SK-N-SH (cell line): Measurements from ENCODE around the gene BAG3.

ENCODE experiments used
- CHD2 ChIP-seq: fragments of 150-350 bp; IDR thresholded peaks from 2 replicates; pipeline ENCODE4 v1.6.1; 2018; ENCODE audit warnings: low read length; ENCODE audit not compliant: partially characterized antibody
- EP300 ChIP-seq, 2 experiments: IDR thresholded peaks; 2 replicates each; pipeline versions ENCODE4 v1.4.0 to v1.6.1; 2012; ENCODE audit warnings: borderline replicate concordance in 1 of 2, low read depth in 1 of 2, low read length in 1 of 2
- JUND ChIP-seq: IDR thresholded peaks from 2 replicates; pipeline ENCODE4 v1.4.0; 2012
- POLR2AphosphoS5 ChIP-seq: IDR thresholded peaks from 2 replicates; pipeline ENCODE4 v1.6.1; 2012; ENCODE audit warnings: low read depth, low read length
- RFX5 ChIP-seq: IDR thresholded peaks from 2 replicates; pipeline ENCODE4 v1.6.1; 2012; ENCODE audit warnings: mild to moderate bottlenecking, improper control_type of control experiment, low read length
- RXRA ChIP-seq: IDR thresholded peaks from 2 replicates; pipeline ENCODE4 v1.4.0; 2012; ENCODE audit warnings: low read depth, mild to moderate bottlenecking, borderline replicate concordance
- TAF1 ChIP-seq: IDR thresholded peaks from 2 replicates; pipeline ENCODE4 v1.6.1; 2012; ENCODE audit warnings: low read depth, mild to moderate bottlenecking, low read length, moderate library complexity, borderline replicate concordance
- TEAD4 ChIP-seq: IDR thresholded peaks from 2 replicates; pipeline ENCODE4 v1.4.0; 2012; ENCODE audit warnings: mild to moderate bottlenecking, borderline replicate concordance; ENCODE audit not compliant: insufficient read depth
- YY1 ChIP-seq: IDR thresholded peaks from 2 replicates; pipeline ENCODE4 v1.4.0; 2012; ENCODE audit warnings: low read depth, mild to moderate bottlenecking
- TF ChIP-seq, protein P1 (sequence below): fragments of 200-600 bp; sonication (generic); IDR thresholded peaks from 2 replicates; pipeline ENCODE4 v1.6.1; 2017; ENCODE audit warnings: antibody characterized with exemption, mild to moderate bottlenecking, moderate library complexity
- TF ChIP-seq, protein P2 (sequence below): IDR thresholded peaks from 2 replicates; pipeline ENCODE4; 2012
- TF ChIP-seq, protein P3 (sequence below): fragments of 150-350 bp; IDR thresholded peaks from 2 replicates; pipeline ENCODE4 v1.6.1; 2017; ENCODE audit warnings: antibody characterized with exemption, low read length, low read depth, borderline replicate concordance

DNA sequence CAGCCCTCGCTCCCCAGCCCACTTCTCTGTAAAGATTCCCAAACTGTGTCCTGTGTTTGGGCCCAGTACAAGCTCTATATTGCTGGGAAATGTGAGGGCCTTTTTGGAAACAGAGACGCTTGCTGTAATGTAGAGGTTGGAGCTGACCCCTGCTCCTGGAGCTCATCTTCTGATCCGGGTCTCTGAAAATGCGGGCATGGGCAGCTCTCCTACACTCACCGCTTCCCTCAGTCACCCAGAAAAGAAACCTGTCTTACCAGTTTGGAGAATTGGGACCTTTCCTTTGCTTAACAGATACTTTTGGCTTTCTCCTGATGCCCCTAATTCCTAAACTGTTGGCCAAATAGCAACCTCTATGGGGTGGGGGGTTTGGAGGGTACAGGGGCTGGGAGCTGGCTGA lies 18.2 kb downstream of the BAG3 start:
- no peak for TF ChIP-seq EP300 (IDR thresholded peaks at IDR 0.05; ENCODE audit: borderline replicate concordance in 1 of 2, low read depth in 1 of 2, low read length in 1 of 2)
- no peak for TF ChIP-seq CHD2
- TF ChIP-seq POLR2AphosphoS5: no peak
- TF ChIP-seq TEAD4: no peak
- TF ChIP-seq YY1: no peak
- no peak for TF ChIP-seq TAF1
- TF ChIP-seq, protein P1, sequence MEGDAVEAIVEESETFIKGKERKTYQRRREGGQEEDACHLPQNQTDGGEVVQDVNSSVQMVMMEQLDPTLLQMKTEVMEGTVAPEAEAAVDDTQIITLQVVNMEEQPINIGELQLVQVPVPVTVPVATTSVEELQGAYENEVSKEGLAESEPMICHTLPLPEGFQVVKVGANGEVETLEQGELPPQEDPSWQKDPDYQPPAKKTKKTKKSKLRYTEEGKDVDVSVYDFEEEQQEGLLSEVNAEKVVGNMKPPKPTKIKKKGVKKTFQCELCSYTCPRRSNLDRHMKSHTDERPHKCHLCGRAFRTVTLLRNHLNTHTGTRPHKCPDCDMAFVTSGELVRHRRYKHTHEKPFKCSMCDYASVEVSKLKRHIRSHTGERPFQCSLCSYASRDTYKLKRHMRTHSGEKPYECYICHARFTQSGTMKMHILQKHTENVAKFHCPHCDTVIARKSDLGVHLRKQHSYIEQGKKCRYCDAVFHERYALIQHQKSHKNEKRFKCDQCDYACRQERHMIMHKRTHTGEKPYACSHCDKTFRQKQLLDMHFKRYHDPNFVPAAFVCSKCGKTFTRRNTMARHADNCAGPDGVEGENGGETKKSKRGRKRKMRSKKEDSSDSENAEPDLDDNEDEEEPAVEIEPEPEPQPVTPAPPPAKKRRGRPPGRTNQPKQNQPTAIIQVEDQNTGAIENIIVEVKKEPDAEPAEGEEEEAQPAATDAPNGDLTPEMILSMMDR: no peak
- TF ChIP-seq JUND: no peak
- no peak for TF ChIP-seq RFX5
- TF ChIP-seq, protein P2, sequence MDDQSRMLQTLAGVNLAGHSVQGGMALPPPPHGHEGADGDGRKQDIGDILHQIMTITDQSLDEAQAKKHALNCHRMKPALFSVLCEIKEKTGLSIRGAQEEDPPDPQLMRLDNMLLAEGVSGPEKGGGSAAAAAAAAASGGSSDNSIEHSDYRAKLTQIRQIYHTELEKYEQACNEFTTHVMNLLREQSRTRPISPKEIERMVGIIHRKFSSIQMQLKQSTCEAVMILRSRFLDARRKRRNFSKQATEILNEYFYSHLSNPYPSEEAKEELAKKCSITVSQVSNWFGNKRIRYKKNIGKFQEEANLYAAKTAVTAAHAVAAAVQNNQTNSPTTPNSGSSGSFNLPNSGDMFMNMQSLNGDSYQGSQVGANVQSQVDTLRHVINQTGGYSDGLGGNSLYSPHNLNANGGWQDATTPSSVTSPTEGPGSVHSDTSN: no peak
- no peak for TF ChIP-seq RXRA
- TF ChIP-seq, protein P3, sequence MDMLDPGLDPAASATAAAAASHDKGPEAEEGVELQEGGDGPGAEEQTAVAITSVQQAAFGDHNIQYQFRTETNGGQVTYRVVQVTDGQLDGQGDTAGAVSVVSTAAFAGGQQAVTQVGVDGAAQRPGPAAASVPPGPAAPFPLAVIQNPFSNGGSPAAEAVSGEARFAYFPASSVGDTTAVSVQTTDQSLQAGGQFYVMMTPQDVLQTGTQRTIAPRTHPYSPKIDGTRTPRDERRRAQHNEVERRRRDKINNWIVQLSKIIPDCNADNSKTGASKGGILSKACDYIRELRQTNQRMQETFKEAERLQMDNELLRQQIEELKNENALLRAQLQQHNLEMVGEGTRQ: no peak
